ENCODE results near the gene IER3. TPM values are rescaled to one million over a fixed set of nuclear protein-coding genes. Genes with fewer than 3 reads are reported as not detected.

The IER3 gene
- total and polyA plus RNA-seq, 2 of the 13 experiments (the other 11 are each of a cell fraction or from before 2014, with no cell fraction given) = 51.1 to 131 TPM

- TF ChIP-seq SUZ12 (IDR thresholded peaks at IDR 0.05; ENCODE audit: low read depth, low read length) (no peak), MED13 (CRISPR knock-in tag; IDR thresholded peaks at IDR 0.05) (peak; percentile 60; the same call in 1 of the 2 replicates), ZNF205 (CRISPR knock-in tag; IDR thresholded peaks at IDR 0.05) (0 out of 2 replicates have a peak, but pooled peaks have one; percentile 30), ZMAT3 (CRISPR knock-in tag; conservative IDR thresholded peaks at IDR 0.05) (no peak), ZNF713 (CRISPR knock-in tag; IDR thresholded peaks at IDR 0.05) (no peak), NFKB2 (CRISPR knock-in tag; IDR thresholded peaks at IDR 0.05; ENCODE audit: borderline replicate concordance) (peak; percentile 59; the same call in 1 of the 2 replicates), DDIT3 (CRISPR knock-in tag; IDR thresholded peaks at IDR 0.05) (no peak), HDAC6 (IDR thresholded peaks at IDR 0.05; ENCODE audit: low read depth, low read length) (no peak), GTF2F1 (IDR thresholded peaks at IDR 0.05; ENCODE audit: low read length) (no peak), CTCF (CRISPR knock-in tag; IDR thresholded peaks at IDR 0.05) (peak; percentile 61), CSRNP2 (CRISPR knock-in tag; conservative IDR thresholded peaks at IDR 0.05; ENCODE audit: low read depth) (no peak), THAP11 (CRISPR knock-in tag; IDR thresholded peaks at IDR 0.05) (peak; percentile 85), GATA4 (IDR thresholded peaks at IDR 0.05; ENCODE audit: borderline replicate concordance, low read depth) (no peak), HNRNPL (IDR thresholded peaks at IDR 0.05; ENCODE audit: low read depth, low read length) (peak; percentile 67; the same call in 1 of the 2 replicates), ATAD3A (CRISPR knock-in tag; IDR thresholded peaks at IDR 0.05) (no peak), ZMYM4 (CRISPR knock-in tag; IDR thresholded peaks at IDR 0.05) (peak; percentile 45; the same call in 1 of the 2 replicates), SRY (CRISPR knock-in tag; IDR thresholded peaks at IDR 0.05) (no peak), PRPF4 (IDR thresholded peaks at IDR 0.05; ENCODE audit: low read depth, low read length, poor library complexity, severe bottlenecking) (peak; percentile 81), CCAR2 (optimal IDR thresholded peaks at IDR 0.05; ENCODE audit: low read depth, low read length) (no peak), ZNF382 (CRISPR knock-in tag; IDR thresholded peaks at IDR 0.05; ENCODE audit: borderline replicate concordance) (no peak), FOXC1 (CRISPR knock-in tag; IDR thresholded peaks at IDR 0.05; ENCODE audit: borderline replicate concordance) (no peak; the same call in 1 of the 2 replicates), EEA1 (CRISPR knock-in tag; IDR thresholded peaks at IDR 0.05; ENCODE audit: borderline replicate concordance) (peak; percentile 83; the same call in 1 of the 2 replicates), ZNF335 (CRISPR knock-in tag; IDR thresholded peaks at IDR 0.05) (0 out of 2 replicates have a peak, but pooled peaks have one; percentile 22), ZNF3 (CRISPR knock-in tag; IDR thresholded peaks at IDR 0.05) (no peak; the same call in 1 of the 2 replicates), HHEX (CRISPR knock-in tag; IDR thresholded peaks at IDR 0.05) (no peak), NCOA2 (CRISPR knock-in tag; IDR thresholded peaks at IDR 0.05) (no peak), ZNF510 (CRISPR knock-in tag; IDR thresholded peaks at IDR 0.05; ENCODE audit: low read depth) (no peak; the same call in 1 of the 2 replicates)
These were observed 22.9 kb downstream of the IER3 start (continued) for GRCh38 chr6:30721198-30722024.
